Activated T-helper 17 cell treated with anti-CD3 and anti-CD28 coated beads, Interleukin-2, amount 50 U/mL, for 72 hours (primary cell): ENCODE data around the gene CIRBP. TPM values are rescaled to one million over a fixed set of nuclear protein-coding genes. Genes with fewer than 3 reads are reported as not detected.

ENCODE experiments used
- ATAC-seq: fragments of 150-1000 bp; cut with Tn5 transposase; replicated peaks from 2 replicates; pipeline ENCODE4 v1.10.0; 2021; ENCODE audit warnings: mild to moderate bottlenecking, moderate library complexity
- H3K27ac Mint-ChIP-seq: one replicate; pipeline ENCODE4 v1.8.0; 2022; ENCODE audit warnings: mixed read lengths
- H3K27me3 Mint-ChIP-seq: one replicate; pipeline ENCODE4 v1.8.0; 2022; ENCODE audit warnings: mixed read lengths
- H3K36me3 Mint-ChIP-seq: one replicate; pipeline ENCODE4 v1.8.0; 2022; ENCODE audit warnings: low read depth, mild to moderate bottlenecking, mixed read lengths
- H3K4me1 Mint-ChIP-seq: one replicate; pipeline ENCODE4 v1.8.0; 2022; ENCODE audit warnings: mixed read lengths
- H3K4me3 Mint-ChIP-seq: one replicate; pipeline ENCODE4 v1.8.0; 2022; ENCODE audit warnings: mild to moderate bottlenecking, mixed read lengths
- H3K9me3 Mint-ChIP-seq: one replicate; pipeline ENCODE4 v1.8.0; 2022; ENCODE audit warnings: mixed read lengths
- total RNA-seq, 2 donors: library from RNA; stranded (reverse); gene quantifications; one replicate each; pipeline ENCODE4 v1.2.3, GENCODE V29; 2022

Gene CIRBP
- total RNA-seq, 2 donors from 2014 or later = 150 to 172 TPM

DNA sequence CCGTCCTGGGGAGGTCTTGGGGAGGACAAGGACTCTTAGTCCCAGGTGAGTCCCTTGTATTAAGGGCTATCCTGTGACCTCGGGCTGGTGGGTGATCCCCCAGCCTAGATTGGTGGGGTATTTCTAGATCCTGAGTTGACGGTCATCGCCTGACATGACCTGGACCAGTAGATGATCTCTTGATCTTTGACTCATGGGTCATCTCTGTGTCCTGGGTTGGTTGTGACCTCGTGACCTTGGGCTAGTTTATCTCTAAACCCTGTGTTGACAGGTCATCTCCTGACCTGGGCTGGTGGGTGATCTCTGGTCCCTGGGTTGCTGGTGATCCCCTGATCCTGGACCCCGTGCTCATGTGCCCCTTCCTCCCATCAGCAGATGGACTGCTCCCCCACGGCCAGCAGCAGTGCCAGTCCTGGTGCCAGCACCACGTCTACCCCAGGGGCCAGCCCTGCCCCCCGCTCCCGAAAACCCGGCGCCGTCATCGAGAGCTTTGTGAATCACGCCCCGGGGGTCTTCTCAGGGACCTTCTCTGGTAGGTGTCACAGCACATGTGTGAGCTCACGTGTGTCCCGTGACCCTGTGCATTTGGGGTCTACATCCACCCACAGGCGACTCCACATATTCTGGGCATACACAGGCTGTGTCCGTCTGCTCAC, 14.5 kb upstream of the CIRBP start:
- no peaks in the 10 kb centered on the region for H3K27me3 Mint-ChIP-seq
- ATAC-seq = no peak
- H3K4me1 Mint-ChIP-seq = peaks cover 5% of the 10 kb centered on the region
- H3K36me3 Mint-ChIP-seq = peaks cover 84% of the 10 kb centered on the region
- H3K4me3 Mint-ChIP-seq = peak overlapping the region; percentile 27
- H3K27ac Mint-ChIP-seq = peak overlapping the region; percentile 63
- no peaks in the 10 kb centered on the region for H3K9me3 Mint-ChIP-seq

- Mint-ChIP-seq H3K36me3 (peaks cover 84% of the 10 kb centered on the region), H3K4me1 (peaks cover 5% of the 10 kb centered on the region), H3K27me3 (no peaks in the 10 kb centered on the region), H3K4me3 (peak overlapping the region; percentile 27), H3K27ac (peak overlapping the region; percentile 63), H3K9me3 (no peaks in the 10 kb centered on the region)
- ATAC-seq = no peak
Measured at GRCh38 chr19:1255186-1256161, 13.7 kb upstream of the CIRBP start.

GRCh38 chr19:1256646-1257474, 12.3 kb upstream of the CIRBP start:
- peak overlapping the region; percentile 93 for H3K4me3 Mint-ChIP-seq
- H3K27me3 Mint-ChIP-seq = no peaks in the 10 kb centered on the region
- ATAC-seq = no peak
- peak overlapping the region; percentile 85 for H3K27ac Mint-ChIP-seq
- H3K36me3 Mint-ChIP-seq = peaks cover 80% of the 10 kb centered on the region
- no peaks in the 10 kb centered on the region for H3K9me3 Mint-ChIP-seq
- peaks cover 8% of the 10 kb centered on the region for H3K4me1 Mint-ChIP-seq

GRCh38 chr19:1257475-1258162, 11.5 kb upstream of the CIRBP start:
- peaks cover 9% of the 10 kb centered on the region for H3K4me1 Mint-ChIP-seq
- no peak for ATAC-seq
- H3K36me3 Mint-ChIP-seq = peaks cover 74% of the 10 kb centered on the region
- H3K9me3 Mint-ChIP-seq = no peaks in the 10 kb centered on the region
- H3K27me3 Mint-ChIP-seq = no peaks in the 10 kb centered on the region
- H3K4me3 Mint-ChIP-seq = peak overlapping the region; percentile 93
- H3K27ac Mint-ChIP-seq = peak overlapping the region; percentile 85

DNA sequence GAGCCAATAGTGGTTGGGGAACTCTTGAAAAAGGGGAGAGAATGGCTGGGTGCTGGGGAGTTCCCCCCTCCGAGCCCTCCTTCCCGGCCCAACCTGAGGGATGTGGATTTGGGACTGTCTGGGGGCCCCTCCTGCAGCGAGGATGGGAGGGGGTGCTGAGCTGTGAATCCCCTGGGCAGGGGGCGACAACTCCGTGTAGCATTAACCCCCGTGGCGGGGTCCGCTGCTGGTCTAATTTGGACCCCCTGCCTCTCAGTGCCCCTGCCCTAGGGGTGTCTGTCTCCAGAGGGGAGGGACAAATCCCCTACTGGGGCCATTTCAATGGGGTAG, 11.0 kb upstream of the CIRBP start:
- Mint-ChIP-seq H3K36me3 (peaks cover 69% of the 10 kb centered on the region), H3K4me1 (peaks cover 9% of the 10 kb centered on the region), H3K27me3 (no peaks in the 10 kb centered on the region), H3K4me3 (peak overlapping the region; percentile 93), H3K9me3 (no peaks in the 10 kb centered on the region), H3K27ac (peak overlapping the region; percentile 85)
- ATAC-seq = no peak

GRCh38 chr19:1258707-1259205, 10.4 kb upstream of the CIRBP start:
- no peaks in the 10 kb centered on the region for H3K9me3 Mint-ChIP-seq
- H3K36me3 Mint-ChIP-seq = peaks cover 63% of the 10 kb centered on the region
- H3K27me3 Mint-ChIP-seq = no peaks in the 10 kb centered on the region
- H3K4me3 Mint-ChIP-seq = peak overlapping the region; percentile 93
- ATAC-seq = no peak
- H3K4me1 Mint-ChIP-seq = peaks cover 9% of the 10 kb centered on the region
- H3K27ac Mint-ChIP-seq = peak overlapping the region; percentile 95

DNA sequence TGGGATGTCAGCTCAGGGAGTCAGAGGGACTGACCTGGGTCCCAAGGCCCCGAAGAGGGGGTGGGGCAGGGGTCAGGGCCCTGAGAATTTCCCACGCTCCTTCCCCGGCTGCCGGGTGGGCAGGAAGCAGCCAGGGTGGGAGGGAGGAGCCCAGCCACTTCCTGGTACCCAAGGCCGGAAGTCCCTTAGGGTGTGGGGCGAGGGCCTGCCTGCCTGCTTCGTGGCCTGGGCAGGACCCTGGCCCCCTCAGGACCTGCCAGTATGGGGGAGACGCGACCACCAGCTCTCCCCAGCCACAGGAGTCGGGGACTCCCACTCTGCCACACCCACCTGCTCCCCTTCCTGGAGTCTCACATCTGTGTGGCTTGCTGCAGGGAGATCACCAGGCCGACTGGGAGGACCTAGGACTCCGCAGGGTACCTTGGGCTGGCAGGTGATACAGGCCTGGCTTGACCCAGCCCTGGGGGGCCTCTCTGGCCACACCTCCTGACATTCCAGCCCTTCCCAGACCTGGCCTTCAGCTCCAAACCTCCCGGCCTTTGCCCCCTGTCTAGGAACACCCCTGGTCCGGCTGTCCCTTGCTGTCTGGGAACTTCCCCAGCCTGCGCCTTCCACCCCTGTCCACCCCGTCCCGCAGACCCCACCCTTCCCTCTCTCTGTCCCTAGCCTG, 9.8 kb upstream of the CIRBP start:
- peak; percentile 50 for ATAC-seq
- H3K27ac Mint-ChIP-seq = peak overlapping the region; percentile 95
- no peaks in the 10 kb centered on the region for H3K27me3 Mint-ChIP-seq
- peaks cover 62% of the 10 kb centered on the region for H3K36me3 Mint-ChIP-seq
- H3K9me3 Mint-ChIP-seq = no peaks in the 10 kb centered on the region
- peaks cover 9% of the 10 kb centered on the region for H3K4me1 Mint-ChIP-seq
- peak overlapping the region; percentile 93 for H3K4me3 Mint-ChIP-seq

DNA sequence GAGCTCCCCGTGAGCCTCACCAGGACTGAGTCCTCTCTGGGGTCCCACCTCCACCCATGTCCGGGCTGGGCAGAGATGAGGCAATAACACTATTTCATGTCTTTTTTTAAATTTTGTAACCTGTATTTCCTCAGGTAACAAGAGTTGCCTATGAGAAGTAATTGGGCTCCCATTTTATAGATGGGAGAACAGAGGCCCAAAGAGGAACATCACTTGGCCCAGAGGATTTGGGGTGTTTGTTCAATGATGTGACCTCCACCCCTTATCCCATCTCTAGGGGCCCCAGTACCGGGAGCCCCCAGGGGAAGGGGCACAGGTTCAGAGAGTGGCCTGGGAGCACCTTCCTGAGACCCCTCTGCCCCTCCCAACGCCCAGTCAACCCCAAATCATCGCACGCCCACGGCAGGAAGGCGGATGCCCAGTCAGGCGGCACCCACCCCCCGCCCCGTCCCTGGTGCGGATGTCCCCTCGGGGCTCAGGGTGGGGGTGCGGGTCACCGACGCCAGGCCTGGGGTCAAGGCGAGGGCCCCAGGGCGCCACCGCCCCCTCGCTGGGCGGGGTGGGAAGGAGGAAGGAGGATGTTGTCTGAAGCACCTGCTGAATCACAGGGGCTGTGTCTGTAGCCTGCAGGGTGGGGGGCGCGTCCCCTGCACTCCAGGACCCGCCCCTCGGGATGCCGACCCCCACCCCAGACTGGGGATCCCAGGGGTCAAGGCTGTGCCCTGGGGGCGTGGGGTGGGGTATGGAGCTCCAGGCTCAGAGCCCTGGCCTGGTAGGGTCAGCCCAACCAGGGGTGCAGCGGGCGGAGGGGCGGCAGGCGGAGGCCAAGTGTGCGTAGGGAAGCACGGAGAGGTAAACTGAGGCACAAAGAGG, 9.0 kb upstream of the CIRBP start:
- H3K4me3 Mint-ChIP-seq = peak overlapping the region; percentile 93
- peaks cover 9% of the 10 kb centered on the region for H3K4me1 Mint-ChIP-seq

DNA sequence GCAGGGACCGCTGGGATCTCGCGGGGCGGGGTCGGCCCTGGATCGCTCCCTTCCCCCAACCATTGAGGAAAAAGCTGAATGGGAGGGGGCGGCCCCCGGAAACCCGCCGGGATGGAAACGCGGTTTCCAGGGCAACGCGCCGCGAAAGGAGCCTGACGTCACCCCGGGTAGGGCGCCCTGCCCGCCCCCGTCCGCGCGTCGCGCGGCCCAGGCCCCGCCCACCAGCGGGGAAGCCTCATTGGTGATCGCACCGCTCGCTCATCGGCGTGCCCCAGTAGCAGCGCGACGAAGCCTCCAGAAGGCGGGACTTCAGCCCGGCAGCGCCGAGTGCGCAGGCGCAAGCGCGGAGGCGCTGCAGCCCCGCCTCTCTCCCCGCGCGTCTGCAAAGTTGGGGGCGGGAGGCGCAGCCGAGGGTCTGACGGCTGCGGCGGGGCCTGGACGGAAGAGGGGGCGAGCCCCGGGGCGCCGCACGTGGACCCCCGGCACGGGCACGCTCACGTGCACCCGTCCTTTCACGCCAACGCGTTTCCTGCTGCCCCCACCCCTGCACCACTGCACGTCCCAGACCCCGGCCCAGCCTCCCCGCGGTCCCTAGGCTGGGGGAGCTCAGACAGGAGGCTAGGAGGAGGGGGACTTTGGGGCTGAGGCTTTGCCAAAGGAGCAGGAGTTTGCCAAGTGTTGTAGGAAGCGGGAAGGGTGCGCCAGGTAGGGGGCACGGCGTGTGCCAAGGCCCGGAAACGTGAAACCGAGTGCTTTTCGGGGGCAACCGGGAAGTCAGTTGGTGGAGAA, 8.2 kb upstream of the CIRBP start:
- Mint-ChIP-seq H3K27ac (peak overlapping the region; percentile 95), H3K4me1 (peaks cover 9% of the 10 kb centered on the region), H3K36me3 (peaks cover 46% of the 10 kb centered on the region), H3K9me3 (no peaks in the 10 kb centered on the region), H3K4me3 (peak overlapping the region; percentile 93), H3K27me3 (no peaks in the 10 kb centered on the region)
- peak; percentile 84 for ATAC-seq

More for the DNA sequence above, 9.0 kb upstream of the CIRBP start:
- no peaks in the 10 kb centered on the region for H3K9me3 Mint-ChIP-seq
- no peaks in the 10 kb centered on the region for H3K27me3 Mint-ChIP-seq
- ATAC-seq = peak; percentile 45
- peaks cover 54% of the 10 kb centered on the region for H3K36me3 Mint-ChIP-seq
- peak overlapping the region; percentile 95 for H3K27ac Mint-ChIP-seq

DNA sequence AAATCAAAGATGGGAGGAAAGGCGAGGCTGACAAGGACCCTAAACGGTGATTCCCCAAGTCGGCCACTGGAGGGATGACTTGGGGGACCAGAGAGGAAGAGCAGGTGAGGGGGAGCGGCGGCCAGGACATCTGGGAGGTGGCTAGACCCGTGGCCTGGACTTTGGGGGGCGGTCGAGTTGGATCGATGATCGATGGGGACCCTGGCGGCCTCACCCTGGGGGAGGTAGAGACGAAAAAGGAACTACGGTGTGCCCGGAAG, 7.7 kb upstream of the CIRBP start:
- H3K27ac Mint-ChIP-seq = peak overlapping the region; percentile 87
- H3K36me3 Mint-ChIP-seq = peaks cover 41% of the 10 kb centered on the region
- H3K27me3 Mint-ChIP-seq = no peaks in the 10 kb centered on the region
- ATAC-seq = no peak
- H3K4me1 Mint-ChIP-seq = peaks cover 9% of the 10 kb centered on the region
- H3K9me3 Mint-ChIP-seq = no peaks in the 10 kb centered on the region
- peak overlapping the region; percentile 93 for H3K4me3 Mint-ChIP-seq

- ATAC-seq = no peak
- Mint-ChIP-seq H3K4me1 (peaks cover 9% of the 10 kb centered on the region), H3K27me3 (no peaks in the 10 kb centered on the region), H3K4me3 (peak overlapping the region; percentile 93), H3K27ac (peak overlapping the region; percentile 87), H3K36me3 (peaks cover 37% of the 10 kb centered on the region), H3K9me3 (no peaks in the 10 kb centered on the region)
Measured at GRCh38 chr19:1261798-1262622, 7.1 kb upstream of the CIRBP start.
